GM18861 (cell line): ENCODE data around the gene GUCY1A1.

ENCODE experiments used
- ATAC-seq: cut with Tn5 transposase; IDR thresholded peaks from one replicate; pipeline ENCODE4 v1.9.1; 2021; ENCODE audit not compliant: unreplicated experiment

GUCY1A1 gene

DNA sequence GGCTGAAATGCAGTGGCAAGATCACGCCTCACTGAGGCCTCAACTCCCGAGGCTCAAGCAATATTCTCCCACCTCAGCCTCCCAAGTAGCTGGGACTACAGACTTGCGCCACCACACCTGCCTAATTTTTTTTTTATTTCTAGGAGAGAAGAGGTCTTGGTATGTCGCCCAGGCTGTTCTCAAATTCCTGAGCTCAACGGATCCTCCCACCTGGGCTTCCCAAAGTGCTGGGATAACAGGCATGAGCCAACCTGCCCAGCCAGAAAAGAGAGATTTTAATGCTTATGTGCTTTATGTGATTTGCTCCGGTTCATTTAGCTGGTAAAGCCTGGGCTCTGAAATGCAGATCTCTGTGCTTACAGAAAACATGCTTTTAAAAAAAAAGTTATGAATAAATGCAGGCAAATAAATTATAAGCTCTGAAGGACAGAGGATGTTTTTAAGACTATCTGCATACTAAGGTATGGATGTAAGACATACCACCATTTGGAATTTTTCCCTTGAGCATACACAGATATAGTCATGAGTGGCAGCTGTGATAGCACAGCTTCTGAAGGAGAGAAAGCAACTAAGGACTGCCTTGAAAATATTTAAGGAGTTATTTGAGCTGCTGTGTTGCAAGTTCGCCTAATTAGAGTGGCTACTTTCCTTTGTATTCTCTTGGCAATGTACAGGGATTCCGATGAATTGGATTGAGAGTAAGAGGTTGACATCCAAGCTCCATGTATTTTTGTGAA is 106.0 kb downstream of the GUCY1A1 start:
- ATAC-seq, result no peak

DNA sequence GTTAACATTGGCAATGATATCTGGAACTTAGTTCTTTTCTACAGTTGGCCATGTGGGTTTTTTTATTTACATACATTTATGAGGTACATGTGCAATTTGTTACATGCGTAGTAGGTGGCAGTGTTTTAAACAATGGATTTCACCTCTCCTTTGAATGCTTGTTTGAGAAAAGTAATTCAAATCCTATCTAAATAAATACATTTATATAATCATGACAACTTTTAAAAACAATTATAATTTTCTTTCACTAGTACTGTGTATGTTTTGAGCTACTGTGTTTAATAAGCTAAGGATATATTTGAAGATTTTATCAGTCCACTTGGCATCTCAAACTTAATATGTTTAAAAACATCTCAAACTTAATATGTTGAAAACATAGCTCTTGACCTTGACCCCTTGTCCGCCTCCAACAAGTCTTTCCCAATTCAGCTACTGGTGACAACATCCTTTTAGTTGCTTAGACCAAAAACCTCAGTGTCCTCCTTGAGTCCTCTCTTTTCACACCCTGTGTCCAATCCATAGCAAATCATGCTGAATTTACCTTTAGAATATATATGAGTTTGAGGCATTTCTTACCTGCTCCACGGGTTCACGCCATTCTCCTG is 106.7 kb downstream of the GUCY1A1 start:
- ATAC-seq, result no peak

DNA sequence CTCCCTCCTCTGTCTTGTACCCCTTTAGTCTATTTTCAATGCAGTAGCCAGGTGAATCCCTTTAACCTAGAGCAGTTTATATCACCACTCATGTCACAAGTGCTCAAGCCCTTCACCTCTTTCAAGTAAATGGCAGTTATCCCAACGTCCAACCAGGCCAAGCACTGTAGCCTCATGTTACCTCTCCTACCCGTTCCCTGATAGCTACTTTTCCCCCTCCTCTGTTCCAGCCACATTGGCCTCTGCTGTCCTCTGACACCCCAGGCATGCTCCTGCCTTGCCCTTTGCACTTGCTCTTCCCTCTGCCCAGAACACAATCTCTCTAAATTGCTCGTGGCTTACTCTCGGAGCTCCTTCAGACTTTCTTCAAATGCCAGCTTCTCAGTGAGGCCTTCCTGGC is 107.4 kb downstream of the GUCY1A1 start:
- no peak for ATAC-seq

DNA sequence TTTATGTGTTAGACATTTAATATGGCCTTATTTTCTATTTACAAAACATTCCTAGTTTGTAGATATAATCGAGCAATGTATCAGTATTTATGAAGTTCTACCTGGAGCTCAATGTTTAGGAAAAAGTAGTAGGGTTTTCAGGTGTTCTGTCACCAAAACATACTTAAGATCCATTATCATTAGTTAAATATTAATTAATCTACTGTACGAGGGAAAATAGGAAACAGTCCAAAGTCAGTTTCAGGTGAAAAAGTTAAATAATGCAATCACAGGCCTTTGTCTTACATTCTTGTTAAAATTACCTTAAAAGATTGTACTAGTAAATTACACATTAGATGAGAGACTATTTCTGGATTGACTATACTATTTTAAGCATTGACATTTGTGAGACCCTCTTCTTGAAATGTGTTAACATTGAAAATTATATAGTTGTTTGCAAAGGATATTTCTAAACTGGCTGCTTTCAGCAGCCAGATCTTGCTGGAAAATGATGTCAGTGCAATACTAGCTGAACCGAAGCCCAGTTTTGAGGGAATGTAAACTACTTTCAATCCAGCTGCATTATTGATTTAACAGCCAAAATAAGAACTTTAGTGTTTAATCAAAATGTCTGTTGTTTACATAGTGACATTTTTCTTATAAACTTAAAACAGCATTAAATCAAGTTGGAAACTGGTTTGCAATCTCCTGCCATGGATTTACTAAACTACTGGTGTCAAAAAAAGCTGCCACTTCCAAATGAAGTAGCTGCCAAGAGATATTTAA is 111.5 kb downstream of the GUCY1A1 start:
- ATAC-seq, result no peak

DNA sequence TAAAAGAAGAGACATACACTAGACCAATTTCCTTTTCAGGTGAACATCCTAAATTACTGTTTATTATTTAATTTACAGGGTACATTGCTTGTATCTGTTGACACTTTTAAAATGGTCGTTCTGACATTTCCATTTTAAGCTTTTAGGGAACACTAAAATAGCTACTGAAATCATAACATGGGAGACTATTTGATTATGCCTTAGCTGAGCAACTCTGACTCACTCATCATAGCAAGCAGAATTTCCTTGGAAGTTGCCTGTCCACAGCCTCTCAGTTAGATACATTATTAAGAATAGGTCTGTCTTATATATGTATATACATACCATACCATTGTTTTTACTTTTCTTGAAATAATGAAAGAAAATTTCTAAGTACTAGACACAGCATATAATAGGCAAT is 114.1 kb downstream of the GUCY1A1 start:
- ATAC-seq, result no peak

DNA sequence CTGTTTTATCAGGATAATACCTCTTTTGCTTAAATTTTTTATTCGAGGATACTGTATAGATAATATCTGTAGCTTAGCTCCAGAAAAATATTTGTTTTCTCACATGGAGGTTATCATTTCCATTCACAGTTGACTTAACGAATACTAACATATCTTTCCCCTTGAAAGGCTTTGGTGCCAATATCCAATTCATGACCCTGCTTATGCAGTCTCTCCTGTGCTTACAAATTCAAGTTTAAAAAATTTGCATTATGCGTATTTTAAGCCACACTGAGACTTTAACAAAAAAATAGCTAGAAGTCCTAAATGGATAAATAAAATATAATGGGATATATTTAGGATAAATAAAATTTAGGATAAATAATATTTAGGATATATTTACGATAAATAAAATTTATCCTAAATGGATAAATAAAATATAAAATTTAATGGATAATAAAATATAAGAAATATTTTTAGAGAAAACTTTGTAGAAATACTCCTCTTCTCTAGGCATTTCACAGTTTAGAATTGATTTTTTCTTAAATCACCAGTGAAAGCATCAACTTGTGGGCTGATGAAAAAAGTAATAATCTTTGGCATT is 114.7 kb downstream of the GUCY1A1 start:
- no peak for ATAC-seq
